H9 (cell line): ENCODE measurements around the gene DLG5. TPM values are rescaled to one million over a fixed set of nuclear protein-coding genes. Genes with fewer than 3 reads are reported as not detected.

Source experiments
- DNase-seq: peaks from one replicate; pipeline ENCODE4 v3.0.0-alpha.2; 2017
- H2AFZ ChIP-seq: one replicate; pipeline ENCODE4 v1.6.1; 2013; ENCODE audit warnings: mild to moderate bottlenecking, low read length, control low read depth, moderate library complexity
- H2AK5ac ChIP-seq: 2 replicates; pipeline ENCODE4 v1.6.1; 2013; ENCODE audit warnings: low read length, control low read depth, mixed read lengths; ENCODE audit not compliant: insufficient read length
- H2BK120ac ChIP-seq: one replicate; pipeline ENCODE4 v1.6.1; 2013; ENCODE audit warnings: low read depth, mild to moderate bottlenecking, low read length, control low read depth, inconsistent platforms; ENCODE audit not compliant: poor library complexity, severe bottlenecking
- H2BK12ac ChIP-seq: 2 replicates; pipeline ENCODE4 v1.6.1; 2013; ENCODE audit warnings: low read length, control low read depth, mixed read lengths, low read depth; ENCODE audit not compliant: insufficient read length
- H2BK15ac ChIP-seq: 2 replicates; pipeline ENCODE4 v1.6.1; 2013; ENCODE audit warnings: low read depth, low read length, control low read depth
- H2BK20ac ChIP-seq: one replicate; pipeline ENCODE4 v1.6.1; 2013; ENCODE audit warnings: low read depth, mild to moderate bottlenecking, low read length, control low read depth, inconsistent platforms; ENCODE audit not compliant: poor library complexity, severe bottlenecking
- H2BK5ac ChIP-seq: 2 replicates; pipeline ENCODE4 v1.6.1; 2013; ENCODE audit warnings: low read length, control low read depth, mixed read lengths; ENCODE audit not compliant: insufficient read length
- H3K14ac ChIP-seq: 2 replicates; pipeline ENCODE4 v1.6.1; 2013; ENCODE audit warnings: low read length, control low read depth; ENCODE audit not compliant: insufficient read depth
- H3K18ac ChIP-seq: 2 replicates; pipeline ENCODE4 v1.6.1; 2013; ENCODE audit warnings: low read depth, mild to moderate bottlenecking, mixed read lengths, low read length, control low read depth; ENCODE audit not compliant: insufficient read length
- H3K23ac ChIP-seq: 2 replicates; pipeline ENCODE4 v1.6.1; 2013; ENCODE audit warnings: low read length, control low read depth, mixed read lengths, low read depth; ENCODE audit not compliant: insufficient read length
- H3K23me2 ChIP-seq: 2 replicates; pipeline ENCODE4 v1.6.1; 2013; ENCODE audit warnings: low read depth, mild to moderate bottlenecking, mixed read lengths, low read length, control low read depth; ENCODE audit not compliant: insufficient read length, poor library complexity, severe bottlenecking
- H3K27ac ChIP-seq: 2 replicates; pipeline ENCODE4 v1.5.1; 2013; ENCODE audit warnings: low read length, control low read depth, mixed read lengths, low read depth; ENCODE audit not compliant: insufficient read length
- H3K27me3 ChIP-seq: 2 replicates; pipeline ENCODE4 v1.6.1; 2013; ENCODE audit warnings: low read length, control low read depth, inconsistent platforms; ENCODE audit not compliant: insufficient read depth
- H3K4ac ChIP-seq: 2 replicates; pipeline ENCODE4 v1.6.1; 2013; ENCODE audit warnings: low read depth, mild to moderate bottlenecking, control low read depth, inconsistent platforms, low read length, moderate library complexity
- H3K4me1 ChIP-seq: 2 replicates; pipeline ENCODE4 v1.6.1; 2013; ENCODE audit warnings: low read length, control low read depth, inconsistent platforms; ENCODE audit not compliant: insufficient read depth
- H3K4me2 ChIP-seq: 2 replicates; pipeline ENCODE4 v1.6.1; 2013; ENCODE audit warnings: low read length, control low read depth, mixed read lengths; ENCODE audit not compliant: insufficient read length, insufficient read depth
- H3K56ac ChIP-seq: 2 replicates; pipeline ENCODE4 v1.6.1; 2013; ENCODE audit warnings: low read depth, mild to moderate bottlenecking, mixed read lengths, low read length, control low read depth; ENCODE audit not compliant: insufficient read length
- H3K79me1 ChIP-seq: 2 replicates; pipeline ENCODE4 v1.6.1; 2013; ENCODE audit warnings: low read depth, mild to moderate bottlenecking, moderate library complexity, low read length, control low read depth, inconsistent platforms; ENCODE audit not compliant: insufficient read depth, poor library complexity, severe bottlenecking
- H3K79me2 ChIP-seq: 2 replicates; pipeline ENCODE4 v1.6.1; 2013; ENCODE audit warnings: low read length, control low read depth, inconsistent platforms; ENCODE audit not compliant: insufficient read depth
- H3K9ac ChIP-seq: 2 replicates; pipeline ENCODE4 v1.6.1; 2013; ENCODE audit warnings: low read length, control low read depth, mixed read lengths; ENCODE audit not compliant: insufficient read length; ENCODE audit errors: extremely low read depth
- H3K9me3 ChIP-seq: one replicate; pipeline ENCODE4 v1.6.1; 2013; ENCODE audit warnings: low read depth, low read length, inconsistent platforms; ENCODE audit not compliant: control insufficient read depth
- H3T11ph ChIP-seq: one replicate; pipeline ENCODE4 v1.6.1; 2013; ENCODE audit warnings: mild to moderate bottlenecking, low read length, control low read depth, inconsistent platforms
- H4K20me1 ChIP-seq: one replicate; pipeline ENCODE4 v1.6.1; 2013; ENCODE audit not compliant: control insufficient read depth, insufficient read length, insufficient read depth
- H4K5ac ChIP-seq: 2 replicates; pipeline ENCODE4 v1.6.1; 2013; ENCODE audit warnings: low read depth, mild to moderate bottlenecking, mixed read lengths, low read length, control low read depth; ENCODE audit not compliant: insufficient read length
- H4K8ac ChIP-seq: replicated peaks from 2 replicates; pipeline ENCODE4 v1.6.1; 2013; ENCODE audit warnings: low read length, control low read depth, mixed read lengths, low read depth; ENCODE audit not compliant: insufficient read length
- H4K91ac ChIP-seq: 2 replicates; pipeline ENCODE4 v1.6.1; 2013; ENCODE audit warnings: low read depth, mild to moderate bottlenecking, moderate library complexity, mixed read lengths, low read length, control low read depth; ENCODE audit not compliant: insufficient read length
- H3K27ac Mint-ChIP-seq, 3 experiments: 2 replicates in 2 of 3; 3 replicates in 1 of 3; pipeline ENCODE4 v1.8.0; 2020 to 2021; ENCODE audit warnings: mixed read lengths in 3 of 3, mild to moderate bottlenecking in 1 of 3, moderate library complexity in 1 of 3
- H3K27me3 Mint-ChIP-seq: 2 replicates; pipeline ENCODE4 v1.8.0; 2021; ENCODE audit warnings: low read depth, mild to moderate bottlenecking, moderate library complexity, mixed read lengths
- H3K36me3 Mint-ChIP-seq, 3 experiments: 2 replicates in 2 of 3; 3 replicates in 1 of 3; pipeline ENCODE4 v1.8.0; 2020 to 2021; ENCODE audit warnings: low read depth in 3 of 3, mixed read lengths in 3 of 3; ENCODE audit not compliant: insufficient read depth in 1 of 3
- H3K4me1 Mint-ChIP-seq, 2 experiments: 2 replicates each; pipeline ENCODE4 v1.8.0; 2020; ENCODE audit warnings: mixed read lengths in 2 of 2
- H3K4me3 Mint-ChIP-seq, 2 experiments: 2 replicates in 1 of 2; 3 replicates in 1 of 2; pipeline ENCODE4 v1.8.0; 2020 to 2021; ENCODE audit warnings: mild to moderate bottlenecking in 2 of 2, mixed read lengths in 2 of 2, moderate library complexity in 1 of 2
- H3K9me3 Mint-ChIP-seq, 2 experiments: 2 replicates in 1 of 2; 3 replicates in 1 of 2; pipeline ENCODE4 v1.8.0; 2020; ENCODE audit warnings: mild to moderate bottlenecking in 2 of 2, mixed read lengths in 2 of 2, moderate library complexity in 1 of 2
- CTCF ChIP-seq: fragments of 200-600 bp; sonication (generic); conservative IDR thresholded peaks from 3 replicates; pipeline ENCODE4 v1.8.0; 2021; ENCODE audit warnings: antibody characterized with exemption, mild to moderate bottlenecking
- WGBS: extraction: QIAGEN DNeasy Blood & Tissue Kit; methylation state at CpG from one replicate; pipeline ENCODE4 v1.1.7; 2013; ENCODE audit warnings: missing lambda C conversion rate, low lambda C conversion rate, mixed read lengths; ENCODE audit not compliant: insufficient read length; ENCODE audit errors: extremely low coverage; 5-methylcytosine and 5-hydroxymethylcytosine counted together
- total RNA-seq: library from RNA; stranded (reverse); gene quantifications from 2 replicates; pipeline ENCODE4 v1.2.1, GENCODE V29; 2021

DLG5 gene
- total RNA-seq, 1 experiment from 2014 or later = 67.4 TPM

DNA sequence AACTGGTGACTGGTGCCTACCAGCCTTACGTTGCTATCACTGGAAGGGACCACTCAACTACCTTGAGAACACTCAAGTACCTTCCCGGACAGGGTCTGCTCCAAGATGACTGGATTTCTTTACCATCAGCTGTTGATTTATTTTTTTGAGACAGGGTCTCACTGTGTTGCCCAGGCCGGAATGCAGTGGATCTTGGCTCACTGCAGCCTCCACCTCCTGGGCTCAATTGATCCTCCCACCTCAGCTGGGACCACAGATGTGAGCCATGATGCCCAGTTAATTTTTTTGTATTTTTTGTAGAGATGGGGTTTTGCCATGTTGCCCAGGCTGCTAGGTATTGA lies 45.2 kb upstream of the DLG5 start:
- H3K9ac ChIP-seq = no peak overlapping the region
- WGBS = no CpG with 5 or more reads among the region's 3 CpGs
- no peaks in the 10 kb centered on the region for H3K9me3 ChIP-seq
- H2AFZ ChIP-seq = no peak overlapping the region
- no peaks in the 10 kb centered on the region for H3K9me3 Mint-ChIP-seq
- H3K79me1 ChIP-seq = no peaks in the 10 kb centered on the region
- no peak overlapping the region for H2AK5ac ChIP-seq
- H3K56ac ChIP-seq = no peak overlapping the region
- no peak overlapping the region for H2BK20ac ChIP-seq
- peak overlapping the region in 2 of 3 experiments; percentile 18 to 82; a peak in 2 of 7 replicates for H3K27ac Mint-ChIP-seq
- H3K79me2 ChIP-seq = no peaks in the 10 kb centered on the region
- no peaks in the 10 kb centered on the region for H4K20me1 ChIP-seq
- no peak overlapping the region for H3T11ph ChIP-seq
- H3K4ac ChIP-seq = no peak overlapping the region
- H3K27ac ChIP-seq = no peak overlapping the region
- H3K18ac ChIP-seq = no peak overlapping the region
- no peak overlapping the region for H3K4me3 Mint-ChIP-seq
- H2BK5ac ChIP-seq = no peak overlapping the region
- no peaks in the 10 kb centered on the region for H3K23me2 ChIP-seq
- no peak overlapping the region for H3K4me2 ChIP-seq
- no peaks in the 10 kb centered on the region for H3K4me1 ChIP-seq
- no peak overlapping the region for H2BK120ac ChIP-seq
- no peak overlapping the region for H3K23ac ChIP-seq
- no peaks in the 10 kb centered on the region for H3K27me3 Mint-ChIP-seq
- H4K91ac ChIP-seq = no peak overlapping the region
- H4K8ac ChIP-seq = no peak overlapping the region
- H4K5ac ChIP-seq = no peak overlapping the region
- H3K4me1 Mint-ChIP-seq = peaks cover 17 to 18% of the 10 kb centered on the region in 2 experiments
- no peak overlapping the region for H3K14ac ChIP-seq
- no peak for DNase-seq
- no peaks in the 10 kb centered on the region for H3K27me3 ChIP-seq
- no peak for TF ChIP-seq CTCF
- H2BK15ac ChIP-seq = no peak overlapping the region
- peaks cover 4 to 17% (median 7%) of the 10 kb centered on the region in 3 experiments; a peak in 5 of 7 replicates for H3K36me3 Mint-ChIP-seq
- H2BK12ac ChIP-seq = no peak overlapping the region
